Keratinocyte (primary cell): Measurements from ENCODE around the gene MRPL10.

Source experiments
- EZH2 ChIP-seq: IDR thresholded peaks from one replicate; pipeline ENCODE4 v1.6.1; 2012; ENCODE audit warnings: inconsistent platforms, mild to moderate bottlenecking, low read length, moderate library complexity
- TF ChIP-seq, protein P1 (sequence below), 3 experiments: IDR thresholded peaks in 1 of 3; conservative IDR thresholded peaks in 1 of 3; optimal IDR thresholded peaks in 1 of 3; 2 replicates in 2 of 3; 3 replicates in 1 of 3; pipeline versions ENCODE3 to v1.5.1; 2011; ENCODE audit warnings: low read length in 3 of 3, mild to moderate bottlenecking in 3 of 3, moderate library complexity in 2 of 3, control low read depth in 1 of 3, inconsistent platforms in 1 of 3; ENCODE audit not compliant: insufficient read depth in 2 of 3; ENCODE audit errors: extremely low read depth in 1 of 3

DNA sequence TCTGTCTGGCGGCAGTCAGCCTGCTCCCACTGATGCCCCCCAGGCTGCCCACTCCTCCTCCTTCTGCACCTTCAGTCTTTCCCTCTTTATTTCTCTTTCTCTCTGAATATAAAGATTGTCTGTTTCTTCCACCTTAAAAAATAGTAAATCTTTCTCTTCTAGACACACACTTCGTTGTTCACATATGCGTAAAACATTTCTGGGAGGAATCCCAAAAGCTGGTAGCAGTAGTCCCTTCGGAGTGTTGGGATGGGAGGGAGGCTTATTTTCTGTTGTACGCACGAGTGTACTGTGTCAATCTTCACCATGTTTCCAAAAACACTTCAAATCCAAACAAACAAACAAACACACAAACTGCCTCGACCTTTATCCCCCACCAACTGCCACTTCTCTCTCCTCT is 19.6 kb downstream of the MRPL10 start:
- TF ChIP-seq, protein P1, sequence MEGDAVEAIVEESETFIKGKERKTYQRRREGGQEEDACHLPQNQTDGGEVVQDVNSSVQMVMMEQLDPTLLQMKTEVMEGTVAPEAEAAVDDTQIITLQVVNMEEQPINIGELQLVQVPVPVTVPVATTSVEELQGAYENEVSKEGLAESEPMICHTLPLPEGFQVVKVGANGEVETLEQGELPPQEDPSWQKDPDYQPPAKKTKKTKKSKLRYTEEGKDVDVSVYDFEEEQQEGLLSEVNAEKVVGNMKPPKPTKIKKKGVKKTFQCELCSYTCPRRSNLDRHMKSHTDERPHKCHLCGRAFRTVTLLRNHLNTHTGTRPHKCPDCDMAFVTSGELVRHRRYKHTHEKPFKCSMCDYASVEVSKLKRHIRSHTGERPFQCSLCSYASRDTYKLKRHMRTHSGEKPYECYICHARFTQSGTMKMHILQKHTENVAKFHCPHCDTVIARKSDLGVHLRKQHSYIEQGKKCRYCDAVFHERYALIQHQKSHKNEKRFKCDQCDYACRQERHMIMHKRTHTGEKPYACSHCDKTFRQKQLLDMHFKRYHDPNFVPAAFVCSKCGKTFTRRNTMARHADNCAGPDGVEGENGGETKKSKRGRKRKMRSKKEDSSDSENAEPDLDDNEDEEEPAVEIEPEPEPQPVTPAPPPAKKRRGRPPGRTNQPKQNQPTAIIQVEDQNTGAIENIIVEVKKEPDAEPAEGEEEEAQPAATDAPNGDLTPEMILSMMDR (optimal IDR thresholded peaks at IDR 0.05 in 1 of 3, IDR thresholded peaks at IDR 0.05 in 1 of 3, conservative IDR thresholded peaks at IDR 0.05 in 1 of 3; ENCODE audit: extremely low read depth in 1 of 3, insufficient read depth in 2 of 3, low read length in 3 of 3) = no peak
- no peak for TF ChIP-seq EZH2
